Measurements from ENCODE around the gene DCTPP1.
"Not testable (repeated sequence)": the region's sequence is repeated elsewhere in the genome, so short reads cannot be mapped to it uniquely, and the experiment has no call there.

DCTPP1 gene

GRCh38 chr16:30429678-30430427 is at the start of gene DCTPP1:
TSS of gene DCTPP1 (minus strand) at chr16:30430030. CDS start at chr16:30429980, 50 bp downstream.
- Histone ChIP-seq H3K9ac (ENCODE audit: low read depth, low read length) (peak within 1 kb of the TSS; percentile 68), H3K4me1 (ENCODE audit: insufficient read depth, low read length) (no peaks in the 10 kb centered on the region; the same call in 1 of the 2 replicates), H3K27me3 (ENCODE audit: insufficient read depth, low read length) (0 out of 2 replicates have a peak, but pooled peaks cover 7% of the 10 kb centered on the region), H3K4me3 (ENCODE audit: low read length) (peak within 1 kb of the TSS; percentile 75), H3K9me3 (ENCODE audit: insufficient read depth, low read depth, low read length) (no peaks in the 10 kb centered on the region), H3K36me3 (ENCODE audit: insufficient read depth, low read depth, low read length) (peaks cover 19% of the 10 kb centered on the region), H3K27ac (ENCODE audit: low read length) (no peak within 1 kb of the TSS)

GRCh38 chr16:30478766-30479478 is 49.1 kb upstream of the DCTPP1 start:
- H3K4me1 ChIP-seq (ENCODE audit: insufficient read depth, low read length): no peaks in the 10 kb centered on the region
- H3K27ac ChIP-seq (ENCODE audit: low read length): no peak overlapping the region
- no peaks in the 10 kb centered on the region for H3K9me3 ChIP-seq (ENCODE audit: insufficient read depth, low read depth, low read length)
- H3K36me3 ChIP-seq (ENCODE audit: insufficient read depth, low read depth, low read length): no peaks in the 10 kb centered on the region
- no peaks in the 10 kb centered on the region for H3K27me3 ChIP-seq (ENCODE audit: insufficient read depth, low read length)
- no peak overlapping the region for H3K4me3 ChIP-seq (ENCODE audit: low read length)
- H3K9ac ChIP-seq (ENCODE audit: low read depth, low read length): no peak overlapping the region

GRCh38 chr16:30477773-30478172 is 47.9 kb upstream of the DCTPP1 start:
- not testable (repeated sequence) for H3K27me3 ChIP-seq (ENCODE audit: insufficient read depth, low read length); H3K4me3 ChIP-seq (ENCODE audit: low read length); H3K36me3 ChIP-seq (ENCODE audit: insufficient read depth, low read depth, low read length); H3K27ac ChIP-seq (ENCODE audit: low read length); H3K9ac ChIP-seq (ENCODE audit: low read depth, low read length); H3K4me1 ChIP-seq (ENCODE audit: insufficient read depth, low read length); H3K9me3 ChIP-seq (ENCODE audit: insufficient read depth, low read depth, low read length)

GRCh38 chr16:30476991-30477390 is 47.2 kb upstream of the DCTPP1 start:
- H3K27me3 ChIP-seq (ENCODE audit: insufficient read depth, low read length): no peaks in the 10 kb centered on the region
- no peak overlapping the region for H3K27ac ChIP-seq (ENCODE audit: low read length)
- no peak overlapping the region for H3K4me3 ChIP-seq (ENCODE audit: low read length)
- no peaks in the 10 kb centered on the region for H3K4me1 ChIP-seq (ENCODE audit: insufficient read depth, low read length)
- H3K9me3 ChIP-seq (ENCODE audit: insufficient read depth, low read depth, low read length): no peaks in the 10 kb centered on the region
- no peaks in the 10 kb centered on the region for H3K36me3 ChIP-seq (ENCODE audit: insufficient read depth, low read depth, low read length)
- H3K9ac ChIP-seq (ENCODE audit: low read depth, low read length): no peak overlapping the region

GRCh38 chr16:30474684-30475083 is 44.9 kb upstream of the DCTPP1 start:
- Histone ChIP-seq H3K9ac (ENCODE audit: low read depth, low read length) (no peak overlapping the region), H3K27me3 (ENCODE audit: insufficient read depth, low read length) (no peaks in the 10 kb centered on the region), H3K9me3 (ENCODE audit: insufficient read depth, low read depth, low read length) (no peaks in the 10 kb centered on the region), H3K36me3 (ENCODE audit: insufficient read depth, low read depth, low read length) (no peaks in the 10 kb centered on the region), H3K4me1 (ENCODE audit: insufficient read depth, low read length) (no peaks in the 10 kb centered on the region), H3K27ac (ENCODE audit: low read length) (no peak overlapping the region), H3K4me3 (ENCODE audit: low read length) (no peak overlapping the region)

GRCh38 chr16:30474074-30474452 is 44.2 kb upstream of the DCTPP1 start:
- Histone ChIP-seq H3K36me3 (ENCODE audit: insufficient read depth, low read depth, low read length) (no peaks in the 10 kb centered on the region), H3K9me3 (ENCODE audit: insufficient read depth, low read depth, low read length) (no peaks in the 10 kb centered on the region), H3K27me3 (ENCODE audit: insufficient read depth, low read length) (no peaks in the 10 kb centered on the region), H3K9ac (ENCODE audit: low read depth, low read length) (no peak overlapping the region), H3K27ac (ENCODE audit: low read length) (no peak overlapping the region), H3K4me1 (ENCODE audit: insufficient read depth, low read length) (no peaks in the 10 kb centered on the region), H3K4me3 (ENCODE audit: low read length) (no peak overlapping the region)

GRCh38 chr16:30473231-30474073 is 43.6 kb upstream of the DCTPP1 start:
- Histone ChIP-seq H3K9ac (ENCODE audit: low read depth, low read length) (no peak overlapping the region), H3K4me3 (ENCODE audit: low read length) (no peak overlapping the region), H3K4me1 (ENCODE audit: insufficient read depth, low read length) (no peaks in the 10 kb centered on the region), H3K27ac (ENCODE audit: low read length) (no peak overlapping the region), H3K27me3 (ENCODE audit: insufficient read depth, low read length) (no peaks in the 10 kb centered on the region), H3K9me3 (ENCODE audit: insufficient read depth, low read depth, low read length) (no peaks in the 10 kb centered on the region), H3K36me3 (ENCODE audit: insufficient read depth, low read depth, low read length) (no peaks in the 10 kb centered on the region)

- Histone ChIP-seq H3K9me3 (ENCODE audit: insufficient read depth, low read depth, low read length) (no peaks in the 10 kb centered on the region), H3K4me1 (ENCODE audit: insufficient read depth, low read length) (no peaks in the 10 kb centered on the region), H3K4me3 (ENCODE audit: low read length) (no peak within 1 kb of the TSS), H3K36me3 (ENCODE audit: insufficient read depth, low read depth, low read length) (no peaks in the 10 kb centered on the region), H3K9ac (ENCODE audit: low read depth, low read length) (no peak within 1 kb of the TSS), H3K27ac (ENCODE audit: low read length) (no peak within 1 kb of the TSS), H3K27me3 (ENCODE audit: insufficient read depth, low read length) (no peaks in the 10 kb centered on the region)
Measured at GRCh38 chr16:30472328-30472942, 42.6 kb upstream of the DCTPP1 start, which contains the start of gene ITGAL. TSS of gene ITGAL (plus strand) at chr16:30472742. CDS start at chr16:30472838, 96 bp downstream.

GRCh38 chr16:30470632-30470995 is 40.8 kb upstream of the DCTPP1 start:
- Histone ChIP-seq H3K36me3 (ENCODE audit: insufficient read depth, low read depth, low read length) (no peaks in the 10 kb centered on the region), H3K9me3 (ENCODE audit: insufficient read depth, low read depth, low read length) (no peaks in the 10 kb centered on the region), H3K4me3 (ENCODE audit: low read length) (no peak overlapping the region), H3K27ac (ENCODE audit: low read length) (no peak overlapping the region), H3K4me1 (ENCODE audit: insufficient read depth, low read length) (no peaks in the 10 kb centered on the region), H3K27me3 (ENCODE audit: insufficient read depth, low read length) (no peaks in the 10 kb centered on the region), H3K9ac (ENCODE audit: low read depth, low read length) (no peak overlapping the region)

- H3K4me1 ChIP-seq (ENCODE audit: insufficient read depth, low read length): no peaks in the 10 kb centered on the region
- H3K9ac ChIP-seq (ENCODE audit: low read depth, low read length): no peak overlapping the region
- H3K9me3 ChIP-seq (ENCODE audit: insufficient read depth, low read depth, low read length): no peaks in the 10 kb centered on the region
- H3K27me3 ChIP-seq (ENCODE audit: insufficient read depth, low read length): no peaks in the 10 kb centered on the region
- H3K27ac ChIP-seq (ENCODE audit: low read length): no peak overlapping the region
- H3K36me3 ChIP-seq (ENCODE audit: insufficient read depth, low read depth, low read length): no peaks in the 10 kb centered on the region
- H3K4me3 ChIP-seq (ENCODE audit: low read length): no peak overlapping the region
Measured at GRCh38 chr16:30470170-30470512, 40.3 kb upstream of the DCTPP1 start.

GRCh38 chr16:30464078-30464477 is 34.2 kb upstream of the DCTPP1 start:
- no peaks in the 10 kb centered on the region for H3K36me3 ChIP-seq (ENCODE audit: insufficient read depth, low read depth, low read length)
- no peak overlapping the region for H3K4me3 ChIP-seq (ENCODE audit: low read length)
- no peaks in the 10 kb centered on the region for H3K4me1 ChIP-seq (ENCODE audit: insufficient read depth, low read length)
- no peaks in the 10 kb centered on the region for H3K9me3 ChIP-seq (ENCODE audit: insufficient read depth, low read depth, low read length)
- H3K9ac ChIP-seq (ENCODE audit: low read depth, low read length): no peak overlapping the region
- no peaks in the 10 kb centered on the region for H3K27me3 ChIP-seq (ENCODE audit: insufficient read depth, low read length)
- no peak overlapping the region for H3K27ac ChIP-seq (ENCODE audit: low read length)
